NCI-H526 treated with DMSO at 0.1 percent for 48 hours (cell line): Measurements from ENCODE around the gene MYO10.
A peak's percentile ranks its signal among the peaks of the same experiment; 100 is the strongest.

Experiments used
- DNase-seq: peaks from one replicate; lab custom pipeline; 2025; lab: John Stamatoyannopoulos, UW

Gene MYO10

DNA sequence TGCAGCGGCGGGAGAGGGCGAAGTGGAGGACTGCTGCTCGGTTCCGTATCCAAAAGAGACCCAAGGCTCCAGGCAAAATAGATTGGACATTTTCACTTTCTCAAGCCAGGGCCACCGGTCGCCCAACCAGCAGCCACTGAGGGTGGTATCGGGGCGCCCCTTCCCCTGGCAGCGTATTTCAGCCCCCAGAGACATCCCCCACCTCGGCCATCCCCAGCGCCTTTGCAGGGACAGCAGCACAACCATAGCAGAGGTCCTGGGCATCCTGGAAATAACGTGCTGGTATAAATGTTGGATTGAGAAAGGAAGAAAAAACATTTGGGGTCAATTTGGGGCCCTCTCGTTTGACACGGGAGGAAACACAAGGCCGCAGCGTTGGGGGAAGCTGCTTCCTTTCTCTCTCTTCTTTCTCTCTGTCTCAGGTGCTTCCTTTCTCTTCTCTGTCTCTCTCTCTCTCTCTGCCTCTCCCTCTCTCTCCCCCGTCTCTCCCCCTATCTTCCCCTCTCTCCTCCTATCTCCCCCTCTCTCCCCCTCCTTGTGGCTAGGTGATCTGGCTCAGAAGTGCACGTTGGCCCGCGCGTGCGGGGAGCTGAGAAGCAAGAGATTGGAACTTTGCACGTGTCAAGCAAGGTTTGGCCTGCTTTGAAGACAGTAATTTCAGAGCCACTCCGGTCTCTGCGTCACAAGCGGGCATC, 318.7 kb downstream of the MYO10 start:
- DNase-seq: no peak

DNA sequence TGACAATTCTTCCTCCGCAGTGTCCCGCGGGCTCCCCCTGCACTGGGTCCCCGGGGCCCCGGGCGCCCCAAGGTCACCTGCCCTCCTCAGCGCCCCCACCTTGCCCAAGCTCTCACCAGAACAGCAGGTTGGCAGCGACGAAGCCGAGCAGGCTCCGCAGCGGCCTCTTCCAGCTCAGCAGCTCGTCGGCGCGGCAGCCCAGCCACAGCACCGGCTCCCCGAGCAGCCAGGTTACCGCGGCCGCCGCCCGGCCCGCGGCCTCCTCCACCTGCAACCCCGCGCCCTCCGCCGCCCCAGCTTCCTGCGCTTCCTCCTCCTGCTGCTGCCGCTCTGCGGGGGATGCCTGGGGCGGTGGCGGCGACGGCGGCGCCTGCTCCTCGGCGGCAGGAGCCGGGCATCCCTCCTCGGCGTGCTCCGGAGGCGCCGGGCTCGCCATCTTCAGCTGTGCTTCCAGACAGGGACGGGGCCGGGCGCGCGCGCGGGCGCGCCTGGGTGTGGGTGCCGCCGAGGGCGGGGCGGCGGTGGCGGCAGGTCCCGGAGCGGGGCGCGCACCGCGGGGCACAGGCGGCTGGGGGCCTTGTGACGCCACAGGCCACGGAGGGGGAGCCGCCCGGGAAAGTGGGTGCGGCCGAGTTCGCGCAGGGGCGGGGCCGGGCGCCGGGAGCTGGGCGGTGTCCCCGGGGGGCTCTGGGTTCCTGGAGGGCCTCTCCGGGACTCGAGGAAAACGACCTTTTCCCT, 319.4 kb downstream of the MYO10 start, which contains the start of gene RETREG1:
RETREG1 (minus strand) TSS at position 462 of the 738 bp plus-strand sequence; CDS start at position 436, 26 bp downstream.
- DNase-seq: peak; percentile 47

DNA sequence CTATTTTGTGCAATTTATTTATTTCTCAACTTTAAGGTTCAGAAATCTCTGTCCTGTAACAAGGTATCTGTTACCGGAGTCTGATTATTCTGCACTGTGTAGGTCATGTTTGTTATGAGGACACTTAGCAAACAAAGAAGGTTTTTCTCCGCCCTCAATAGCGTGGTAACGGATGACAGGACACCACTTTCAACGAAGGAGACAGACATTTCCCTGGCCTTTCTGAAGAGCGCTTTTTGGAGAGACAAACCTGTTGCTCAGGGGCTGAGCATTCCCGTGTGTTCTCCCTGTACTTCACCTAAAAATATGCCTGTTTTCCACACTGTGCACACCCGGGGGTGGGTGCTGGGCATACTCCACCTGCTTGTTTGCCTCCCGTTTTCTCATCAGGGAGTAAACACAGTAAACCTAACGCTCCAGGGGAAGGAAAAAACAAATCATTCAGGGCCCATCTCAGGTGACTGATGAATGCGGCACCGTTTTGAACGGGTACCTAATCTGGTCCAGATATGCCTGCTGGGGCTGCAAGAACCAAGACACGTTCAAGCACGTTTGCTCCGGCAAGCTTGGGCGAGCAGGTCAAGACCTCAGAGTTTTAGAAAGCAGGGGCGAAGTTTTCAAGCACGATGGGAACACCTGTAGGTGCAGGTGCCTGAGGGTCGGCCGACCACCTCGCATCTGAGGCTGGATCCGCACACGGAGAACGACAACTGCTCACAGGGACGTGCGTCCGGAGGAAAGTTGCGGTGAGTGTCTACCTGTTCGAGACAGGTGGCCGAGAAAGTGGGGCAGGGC, 320.1 kb downstream of the MYO10 start:
- DNase-seq: peak; percentile 56

DNA sequence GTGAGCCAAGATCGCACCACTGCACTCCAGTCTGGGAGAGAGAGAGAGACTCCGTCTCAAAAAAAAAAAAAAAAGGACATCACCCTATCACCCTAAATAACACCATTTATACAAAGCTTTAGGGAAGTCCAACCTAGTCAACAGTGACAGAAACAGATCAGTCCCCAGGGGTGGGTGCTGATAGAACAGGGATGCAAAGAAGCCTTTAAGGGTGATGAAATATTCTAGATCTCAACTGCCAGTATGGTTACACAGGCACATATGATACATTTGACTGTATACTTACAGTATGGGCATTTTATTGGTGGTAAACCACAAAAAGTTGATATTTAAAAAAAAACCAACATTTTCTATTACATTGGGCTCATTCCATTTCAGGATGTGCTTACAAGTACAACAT, 324.1 kb downstream of the MYO10 start:
- no peak for DNase-seq
